Activated CD4-positive, CD25-positive, alpha-beta regulatory T cell treated with anti-CD3 and anti-CD28 coated beads, Interleukin-2, amount 50 U/mL, for 16 hours (primary cell): ENCODE measurements around the gene SNX19.

Source experiments
- DNase-seq: peaks from one replicate; pipeline ENCODE4 v3.0.0-alpha.2; 2020; ENCODE audit warnings: low read depth, low spot score

SNX19 gene

DNA sequence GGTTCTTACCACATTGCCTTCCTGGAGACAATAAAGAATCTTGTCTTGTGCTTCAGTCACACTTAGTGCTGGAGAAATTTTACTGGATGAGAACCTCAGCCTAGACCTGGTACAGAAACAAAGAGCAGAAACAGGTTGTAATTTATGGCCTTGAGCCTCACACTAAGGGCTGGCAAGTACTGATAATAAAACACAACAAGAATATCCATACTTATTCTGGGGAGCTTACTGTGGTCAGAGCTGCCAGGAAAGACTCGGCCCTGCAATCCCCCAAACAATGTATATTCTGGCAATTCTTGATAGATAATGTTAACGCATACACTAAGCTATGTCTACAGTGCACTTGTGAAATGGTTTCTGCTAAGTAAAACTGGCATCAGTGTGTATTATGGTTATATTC, 9.7 kb downstream of the SNX19 start:
- DNase-seq = no peak

DNA sequence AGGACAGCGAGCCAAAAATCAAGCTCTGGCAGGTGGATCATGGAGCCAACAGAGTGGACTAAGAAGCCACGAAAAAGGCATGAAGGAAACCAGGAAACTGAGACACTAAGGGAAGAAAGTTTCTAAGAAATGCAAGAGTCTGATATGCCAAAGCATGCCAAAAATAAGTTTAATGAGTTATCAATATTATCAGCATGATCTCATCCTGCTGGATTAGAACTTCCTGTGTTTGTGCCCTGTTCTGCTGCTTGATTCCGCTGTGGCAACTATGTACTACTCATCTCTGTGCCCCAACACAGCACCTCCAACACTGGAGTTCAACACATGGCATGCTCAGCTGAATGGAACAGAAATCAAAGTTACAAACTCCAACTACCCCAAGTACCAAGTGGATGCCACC, 10.8 kb downstream of the SNX19 start:
- DNase-seq = no peak

DNA sequence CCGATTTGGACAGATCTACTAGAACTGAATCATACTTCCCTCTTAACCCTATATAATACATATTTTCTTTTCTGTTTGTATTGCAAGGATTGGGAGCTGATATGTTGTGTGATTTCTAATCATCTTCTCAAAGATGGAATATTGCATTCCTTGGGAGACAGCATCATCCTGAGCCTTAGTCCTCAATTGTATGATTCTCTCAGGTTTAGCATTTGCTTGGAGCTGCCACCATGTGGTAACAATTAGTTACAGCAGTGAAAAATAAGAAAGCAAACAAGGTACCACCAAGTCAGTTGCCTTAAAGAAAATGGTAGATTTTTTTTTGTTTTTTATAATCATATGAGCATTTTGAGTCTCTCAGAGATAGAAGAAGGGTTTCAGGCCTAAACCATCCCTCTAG, 11.9 kb downstream of the SNX19 start:
- no peak for DNase-seq

DNA sequence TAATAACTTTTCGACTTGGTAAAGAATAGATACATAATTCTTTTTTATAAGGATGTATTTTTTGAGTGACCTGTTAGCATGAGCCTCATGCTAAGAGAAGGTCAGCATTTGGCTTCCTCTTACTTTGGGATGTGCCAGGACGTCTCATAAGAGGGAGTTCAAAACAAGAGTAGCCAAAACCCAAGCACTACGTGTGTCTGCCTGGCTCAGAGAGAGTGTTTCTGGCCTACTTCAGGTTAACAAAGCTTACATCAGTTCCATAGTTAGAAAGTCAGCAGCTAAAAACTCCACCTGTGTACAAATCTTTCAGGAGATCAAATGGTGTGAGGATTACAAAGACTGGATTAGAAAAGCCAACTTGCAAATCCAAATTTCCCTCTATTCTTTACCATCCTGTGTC, 13.9 kb downstream of the SNX19 start:
- DNase-seq = no peak

DNA sequence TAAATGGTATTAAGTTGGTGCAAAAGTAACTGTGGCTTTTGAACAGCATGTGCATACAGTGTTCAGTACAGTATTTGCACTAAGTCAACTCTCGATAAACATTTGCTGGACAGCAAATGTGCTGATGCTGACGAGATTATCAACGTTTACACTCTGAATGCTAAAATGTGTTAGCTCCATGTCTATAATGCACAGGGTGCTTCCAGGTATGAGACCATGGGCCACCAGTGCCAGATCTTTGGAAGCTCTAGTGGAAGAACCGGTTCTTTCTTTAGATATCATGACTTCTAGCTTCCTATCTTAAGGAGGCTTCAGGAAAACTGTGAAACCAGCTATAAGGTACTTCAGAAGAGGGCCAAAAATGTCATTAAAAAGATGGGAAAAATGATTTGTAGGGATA, 17.2 kb downstream of the SNX19 start:
- no peak for DNase-seq

DNA sequence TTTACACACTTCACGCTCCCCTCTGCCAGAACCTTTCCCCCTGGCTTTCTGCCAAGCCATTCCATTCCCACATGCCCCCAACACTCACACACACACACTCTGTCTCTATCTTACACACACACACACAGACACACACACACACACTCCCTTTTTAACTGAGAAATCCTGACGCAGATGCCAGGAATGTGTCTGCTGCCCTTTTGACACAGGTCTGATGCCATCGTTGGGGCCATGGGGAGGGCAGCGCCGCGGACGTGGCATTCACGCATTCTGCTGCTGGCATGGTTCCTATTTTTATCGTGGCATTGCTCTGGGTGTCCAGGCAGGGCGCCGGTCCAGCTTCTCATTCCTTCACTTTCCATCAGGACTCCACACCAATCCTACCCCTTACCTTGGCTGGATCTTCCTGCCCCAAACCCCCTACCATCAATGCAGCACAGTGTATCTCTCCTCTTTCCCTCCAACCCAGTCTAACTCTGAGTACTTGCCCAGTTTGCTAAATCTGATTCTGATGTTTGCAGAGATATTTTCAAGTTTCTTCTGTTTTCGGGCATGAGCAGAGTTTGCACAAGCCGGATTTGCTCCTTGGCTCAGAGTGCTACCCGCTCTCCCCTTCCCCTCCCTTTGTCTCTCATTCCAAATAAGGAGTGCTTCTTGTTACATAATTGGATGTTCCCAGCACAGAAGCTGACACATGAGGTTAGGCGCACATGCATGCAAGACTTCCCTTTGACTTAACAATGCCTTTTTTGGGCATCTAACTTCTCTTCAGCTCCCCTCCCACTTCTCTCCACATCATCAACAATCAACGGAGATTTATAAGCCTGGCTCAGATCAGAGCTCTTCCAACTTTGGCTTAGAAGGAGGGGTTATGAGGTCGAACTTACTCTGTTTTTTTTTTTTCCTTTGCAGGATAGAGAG, 18.8 kb downstream of the SNX19 start:
- DNase-seq = no peak

DNA sequence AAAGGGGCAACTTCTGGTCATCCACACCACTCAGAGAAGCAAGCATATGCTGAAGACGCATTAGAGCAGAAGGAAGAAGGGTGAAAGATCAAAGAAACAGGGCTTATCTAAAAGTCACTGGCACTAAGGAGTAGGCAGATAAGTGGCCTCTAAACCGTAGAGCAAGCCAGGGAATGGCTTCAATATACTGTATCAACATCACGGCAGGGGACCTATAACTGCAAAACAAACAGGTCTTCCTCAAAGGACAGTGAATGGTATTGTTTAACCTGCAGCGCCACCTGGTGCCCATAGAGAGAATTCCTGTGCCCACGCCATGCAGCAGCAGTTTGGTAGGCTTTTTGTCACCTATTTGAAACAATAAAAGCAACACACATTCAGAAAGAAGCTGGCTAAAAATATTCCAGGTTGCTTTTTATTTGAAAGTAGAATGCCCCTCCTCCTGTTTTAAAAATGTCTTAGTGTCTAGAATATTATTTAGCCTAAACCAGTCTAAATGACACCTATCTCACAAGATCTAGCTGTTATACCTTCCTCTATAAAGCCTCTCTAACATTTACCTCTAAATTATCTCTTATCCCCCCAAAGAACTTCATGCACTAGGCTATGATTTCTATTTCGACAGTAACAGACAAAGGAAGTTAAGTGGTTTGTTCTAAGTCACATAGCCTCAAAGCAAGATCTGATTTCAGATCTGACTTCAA, 21.8 kb downstream of the SNX19 start:
- DNase-seq = peak; percentile 52

DNA sequence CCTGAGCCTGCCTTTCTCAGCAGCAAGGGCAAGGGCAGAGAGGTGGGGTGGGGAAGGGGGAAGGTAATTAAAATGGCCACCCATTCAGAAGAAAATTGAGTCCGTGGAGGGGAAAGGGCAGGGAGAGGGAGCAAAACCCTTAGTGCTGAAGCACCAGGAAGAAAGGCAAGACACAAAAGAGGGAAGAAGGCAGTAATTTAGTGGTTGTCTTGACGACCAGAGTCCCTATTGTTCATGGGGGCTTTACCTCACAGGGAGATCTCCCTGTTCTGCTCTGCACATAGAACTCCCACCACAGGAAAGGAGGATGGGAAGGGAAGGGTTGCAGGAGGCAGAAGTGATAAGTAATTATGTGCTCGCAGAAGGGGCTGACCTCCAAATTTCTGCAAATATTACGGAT, 23.4 kb downstream of the SNX19 start:
- no peak for DNase-seq

DNA sequence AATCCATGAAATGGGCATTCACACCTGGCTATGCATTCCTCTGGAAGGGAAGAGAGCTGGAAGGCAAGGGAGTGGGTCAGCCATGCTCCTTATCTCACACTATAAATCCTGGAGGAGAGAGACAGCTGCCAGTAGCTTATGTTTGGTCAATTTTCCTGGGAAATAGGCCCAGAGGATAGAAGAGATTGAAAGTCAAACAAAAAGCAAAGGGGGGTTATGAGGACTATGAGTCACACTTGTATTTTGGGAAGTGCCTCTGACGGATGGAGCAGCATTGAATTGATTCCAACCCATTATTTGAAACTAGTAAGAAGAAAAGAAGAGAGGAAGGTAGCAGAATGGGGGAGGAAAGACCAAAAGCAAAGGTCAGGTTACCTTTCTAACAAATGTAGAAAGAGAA, 25.0 kb downstream of the SNX19 start:
- DNase-seq = no peak

DNA sequence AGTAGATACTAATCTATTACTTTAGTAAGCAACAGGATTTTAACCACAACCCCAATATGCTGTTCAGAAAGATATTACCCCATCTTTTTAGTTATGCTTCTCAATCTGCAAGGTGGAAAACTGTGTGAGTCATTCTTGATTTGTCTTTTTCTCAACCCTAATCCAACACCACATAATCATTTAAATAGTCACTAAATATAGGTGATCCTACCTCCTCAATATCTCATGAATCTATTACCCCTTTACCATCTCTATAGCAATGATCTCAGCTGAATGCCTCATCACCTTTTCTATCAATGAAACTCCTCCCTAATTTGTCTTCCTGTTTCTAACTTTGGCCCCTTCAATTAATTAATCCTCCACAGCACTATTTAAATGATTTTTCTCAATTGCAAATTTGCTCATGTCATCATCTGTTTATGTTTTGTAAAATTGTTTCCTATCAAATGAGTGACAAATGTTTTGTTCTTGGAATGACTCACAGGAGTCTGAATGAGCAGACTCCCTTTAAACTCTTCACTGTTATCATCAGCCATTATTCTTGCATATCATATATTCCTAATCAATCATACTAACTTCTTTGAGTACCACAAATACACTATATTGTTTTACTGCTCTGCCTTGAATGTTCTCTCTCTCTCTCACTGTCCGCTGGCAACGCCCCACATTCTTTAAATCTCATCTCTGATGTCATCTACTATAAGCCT, 26.1 kb downstream of the SNX19 start:
- no peak for DNase-seq

DNA sequence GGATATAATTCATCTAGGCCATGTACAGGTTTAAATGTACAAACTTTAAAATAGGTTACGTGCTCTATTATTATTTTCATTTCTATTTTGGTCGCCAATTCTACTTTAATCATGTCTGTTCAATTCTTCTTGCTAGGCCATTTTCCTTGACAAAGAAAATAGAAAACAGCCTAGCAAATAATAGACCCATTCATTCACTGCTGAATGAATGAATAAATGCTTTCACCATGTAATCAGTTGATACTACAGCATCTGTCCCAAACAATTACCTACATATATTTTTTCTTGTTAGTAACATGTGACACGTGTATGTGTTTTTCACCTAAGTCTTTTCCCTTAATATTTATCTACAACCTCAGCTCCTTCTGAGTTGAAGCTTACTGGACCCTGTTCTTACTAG, 27.5 kb downstream of the SNX19 start:
- no peak for DNase-seq

DNA sequence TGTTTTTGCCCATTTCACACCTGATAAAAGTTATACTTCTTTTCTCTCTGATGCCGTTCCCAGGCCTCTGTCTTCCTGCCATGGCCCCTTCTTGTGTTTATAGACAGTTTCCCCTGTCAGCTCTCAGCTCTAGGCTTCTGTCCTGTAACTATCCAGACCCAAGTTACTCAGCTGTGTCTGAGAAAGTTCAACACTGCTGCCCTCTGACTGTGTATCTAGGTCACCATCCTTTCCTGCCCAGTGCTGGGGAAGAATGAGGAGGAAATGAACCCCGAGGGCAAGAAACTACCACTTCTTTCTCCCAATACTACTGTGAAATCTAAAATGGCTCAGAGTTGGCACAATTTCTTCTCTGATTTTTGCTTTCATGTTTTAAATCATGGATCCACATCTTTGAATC, 29.6 kb downstream of the SNX19 start:
- DNase-seq = no peak

DNA sequence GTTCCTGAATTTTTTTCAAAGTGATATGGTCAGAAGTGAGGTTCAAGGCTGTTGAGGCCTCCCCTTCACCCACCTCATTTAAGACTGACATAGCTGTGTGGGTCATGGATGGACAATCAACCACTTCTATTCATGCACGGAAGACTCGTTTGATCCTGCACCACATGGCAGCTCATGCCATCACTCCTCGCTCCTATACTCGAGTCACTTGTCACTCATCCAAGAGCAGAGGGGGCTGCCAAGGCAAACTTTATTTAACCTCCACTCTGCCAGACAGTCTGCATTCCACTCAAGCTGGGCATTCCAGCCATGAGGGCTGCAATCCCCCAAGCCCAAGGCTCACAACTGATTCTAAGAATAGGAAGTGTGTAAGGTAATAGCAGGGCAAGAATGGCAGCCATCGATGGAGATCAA, 34.1 kb downstream of the SNX19 start:
- DNase-seq = no peak

DNA sequence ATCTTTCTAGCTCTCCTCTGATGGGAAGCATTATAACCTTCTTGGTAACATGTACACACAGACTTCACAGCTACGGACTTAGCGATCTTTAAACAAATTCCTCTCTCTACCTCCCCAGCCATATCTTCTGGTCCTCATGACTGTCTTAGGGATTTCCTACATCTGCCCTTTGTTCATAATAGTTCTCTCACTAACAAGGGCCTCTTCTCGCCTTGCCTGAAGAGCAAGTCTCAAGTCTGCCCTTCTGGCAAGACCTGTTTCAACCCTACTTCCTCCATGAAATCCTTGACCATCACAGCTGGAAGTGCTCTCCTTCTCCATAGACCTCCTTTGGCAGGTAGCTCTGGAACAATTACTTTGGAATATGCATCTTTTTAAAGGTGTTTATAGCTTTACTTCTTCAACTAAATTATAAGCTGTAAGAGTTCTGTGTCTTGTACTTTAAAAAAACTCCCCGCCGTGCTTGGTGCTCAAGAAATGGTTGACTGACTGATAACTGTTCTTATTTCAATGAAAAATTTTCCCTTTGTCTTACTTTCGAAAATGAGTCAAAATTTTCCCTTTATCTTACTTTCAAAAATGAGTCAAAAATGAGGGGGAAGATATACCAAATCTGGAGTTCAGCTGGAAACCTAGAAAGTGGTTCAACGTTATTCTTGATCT, 34.7 kb downstream of the SNX19 start:
- DNase-seq = no peak

DNA sequence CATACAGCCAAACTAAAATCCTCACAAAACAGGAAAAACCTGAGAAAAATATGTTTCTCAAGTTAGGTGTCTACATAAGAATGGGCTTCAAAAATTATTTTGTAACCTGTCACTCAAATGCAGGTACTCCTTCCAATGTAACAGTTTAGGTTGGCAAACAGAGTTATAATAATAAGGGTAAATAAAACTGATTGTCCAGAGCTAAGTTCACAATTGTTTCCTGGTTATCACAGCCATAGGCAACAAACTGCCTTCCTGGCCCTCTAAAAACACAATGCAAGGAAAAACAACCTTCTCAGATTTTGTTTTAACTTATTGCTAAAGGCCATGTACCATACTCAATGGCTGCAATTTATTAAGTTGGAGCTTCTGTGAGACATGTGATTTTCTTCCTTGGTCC, 36.4 kb downstream of the SNX19 start:
- DNase-seq = no peak

DNA sequence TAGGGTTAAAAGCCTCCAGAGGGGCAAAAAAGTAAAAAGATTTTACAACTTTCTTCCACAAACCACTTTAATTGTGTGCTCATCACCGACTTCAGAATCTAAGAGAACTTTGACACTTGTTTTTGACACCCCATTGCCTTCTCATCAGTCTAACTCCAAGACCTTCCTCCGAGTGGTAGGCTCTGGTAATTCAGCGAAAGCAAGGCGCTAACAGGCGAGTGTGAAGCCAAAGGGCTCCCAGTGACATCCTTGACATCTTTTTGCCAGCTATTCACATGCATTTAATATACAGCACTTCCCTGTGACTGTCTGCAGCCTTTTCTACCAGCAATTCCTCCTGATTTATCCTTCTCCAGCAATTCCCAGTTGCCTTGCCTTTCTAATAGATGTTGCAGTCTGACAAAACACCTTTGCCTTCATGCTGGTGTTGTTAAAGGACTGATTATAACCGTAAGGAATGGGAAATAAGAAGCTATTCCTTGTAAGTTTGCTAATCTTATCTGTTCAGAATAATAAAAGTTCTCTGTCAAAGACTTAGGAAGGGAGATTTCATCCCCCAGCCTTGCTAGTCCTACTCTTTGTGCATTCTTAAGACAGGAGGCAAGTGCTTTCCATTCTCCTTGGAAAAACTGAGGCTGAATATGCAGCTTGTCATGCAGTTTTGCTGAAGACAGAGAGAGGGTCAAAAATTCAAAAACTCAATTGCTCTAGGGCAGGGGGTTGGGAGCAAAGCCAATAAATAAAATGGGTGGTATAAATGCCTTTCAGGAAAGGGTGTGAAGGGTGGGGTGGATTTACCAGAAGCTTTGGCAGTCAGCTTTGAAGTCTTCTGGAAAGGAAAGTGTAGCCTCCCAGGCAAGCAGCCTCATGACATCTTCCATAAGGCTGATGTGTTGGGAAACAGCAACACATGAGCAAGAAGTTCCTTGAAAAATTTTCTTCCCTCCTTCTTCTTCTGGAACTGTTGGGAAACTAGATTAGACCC, 39.1 kb downstream of the SNX19 start:
- DNase-seq = no peak

DNA sequence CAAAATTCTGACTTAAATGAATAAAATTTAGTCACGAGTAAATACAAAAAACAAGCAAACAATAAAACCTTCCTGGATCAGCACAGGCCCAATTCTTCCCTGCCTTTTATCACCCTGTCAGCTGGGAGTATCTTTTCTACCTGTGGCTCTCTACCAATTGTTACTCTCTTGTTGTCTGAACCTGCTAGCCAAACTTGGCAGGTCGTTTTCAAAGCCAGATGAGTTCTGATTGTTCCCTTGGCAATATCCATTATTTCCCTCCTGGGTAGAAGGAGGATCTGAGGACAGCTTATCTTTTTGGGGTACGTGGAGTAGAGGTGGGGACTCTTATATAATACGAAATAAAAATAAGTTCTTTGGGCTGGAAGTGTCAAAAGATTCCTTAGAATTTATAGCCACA, 40.2 kb downstream of the SNX19 start:
- no peak for DNase-seq

DNA sequence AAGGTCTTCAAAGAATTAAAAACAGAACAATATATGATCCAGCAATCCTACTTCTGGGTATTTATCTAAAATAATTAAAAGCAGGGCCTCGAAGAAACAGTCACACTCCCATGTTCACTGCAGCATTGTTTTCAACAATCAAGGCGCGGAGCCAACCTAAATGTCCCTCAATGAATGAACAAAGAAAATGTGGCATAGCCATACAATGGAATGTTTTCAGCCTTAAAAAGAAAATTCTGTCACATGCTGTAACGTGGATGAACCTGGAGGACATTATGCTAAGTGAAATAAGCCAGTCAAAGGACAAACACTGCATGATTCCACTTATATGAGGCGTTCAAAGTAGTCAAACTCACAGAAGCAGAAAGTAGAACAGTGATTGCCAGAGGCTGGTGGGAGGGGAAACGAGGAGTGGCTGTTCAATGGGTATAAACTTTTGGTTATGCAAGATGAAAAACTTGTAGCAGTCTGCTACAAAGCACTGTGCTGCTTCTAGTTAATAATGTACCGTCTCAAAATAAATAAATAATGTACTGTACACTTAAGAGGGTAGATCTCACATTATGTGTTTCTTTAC, 41.2 kb downstream of the SNX19 start:
- DNase-seq = no peak

DNA sequence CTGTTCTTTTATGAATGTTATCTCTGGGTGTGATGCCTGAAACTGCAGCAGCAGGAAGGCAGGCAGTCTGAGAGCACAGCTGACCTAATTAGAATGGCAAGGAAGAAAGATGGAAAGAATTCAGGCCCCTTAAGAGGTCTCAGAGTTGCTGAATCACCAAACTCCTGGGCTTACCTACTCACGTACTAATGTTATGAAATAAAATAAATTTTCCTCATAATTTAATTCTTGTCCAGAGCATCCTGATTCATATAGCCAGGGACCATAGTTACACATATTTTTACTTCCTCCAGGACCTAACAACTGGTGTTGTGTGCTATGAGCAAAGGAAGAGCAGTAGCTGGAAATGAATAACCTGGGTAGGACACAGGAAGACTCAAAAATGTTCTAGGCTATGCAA, 41.9 kb downstream of the SNX19 start:
- no peak for DNase-seq

DNA sequence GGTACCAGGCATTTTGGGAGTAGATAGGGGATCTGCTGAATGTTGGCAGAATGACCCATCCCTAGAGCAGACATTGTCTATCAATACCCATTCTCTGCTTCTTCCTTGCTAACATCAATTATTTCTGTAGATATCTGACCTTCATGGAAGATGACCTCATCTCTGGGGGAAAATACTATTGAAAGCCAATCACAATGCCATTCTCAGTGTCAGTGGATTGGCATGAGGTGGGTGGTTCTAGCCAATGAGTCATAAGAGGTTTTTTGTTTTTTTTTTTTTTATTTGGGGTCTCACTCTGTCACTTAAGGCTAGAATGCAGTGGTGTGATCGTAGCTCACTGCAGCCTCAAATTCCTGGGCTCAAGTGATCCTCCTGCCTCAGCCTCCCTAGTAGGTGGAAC, 42.5 kb downstream of the SNX19 start:
- no peak for DNase-seq
